PC-9 (cell line): ENCODE measurements around the gene YIPF2. TPM values are rescaled to one million over a fixed set of nuclear protein-coding genes. Genes with fewer than 3 reads are reported as not detected.

Experiments
- BruUV-seq: library from RNA; stranded (reverse); fragments of 400-500 nt; replicated peaks from 2 replicates; lab custom pipeline; 2021; lab: Mats Ljungman, UMichigan
- CTCF ChIA-PET: fragments of 300-600 bp; sonication (Branson Sonifier 250); formaldehyde crosslinking; loops from one replicate; lab custom pipeline; 2022; ENCODE audit warnings: antibody characterized with exemption; lab: Charles Lee
- POLR2A ChIA-PET: fragments of 300-600 bp; sonication (Branson Sonifier 250); formaldehyde crosslinking; loops from one replicate; lab custom pipeline; 2022; ENCODE audit warnings: antibody characterized with exemption; ENCODE audit not compliant: unreplicated experiment; lab: Charles Lee
- DNase-seq, 2 experiments: peaks; one replicate each; pipeline versions ENCODE4 v3.0.0 to v3.0.0-alpha.2; 2015 to 2022; ENCODE audit warnings: mixed read lengths in 1 of 2
- H2AFZ ChIP-seq: fragments of 200-600 bp; sonication (generic); 2 replicates; pipeline ENCODE4 v1.8.1; 2017; ENCODE audit warnings: antibody characterized with exemption
- H3F3A ChIP-seq: fragments of 200-600 bp; sonication (generic); 2 replicates; pipeline ENCODE4 v1.8.1; 2017; ENCODE audit warnings: antibody characterized with exemption, mild to moderate bottlenecking, low read depth; ENCODE audit not compliant: insufficient read depth
- H3K27ac ChIP-seq: fragments of 200-600 bp; sonication (generic); 2 replicates; pipeline ENCODE4 v1.6.1; 2016; ENCODE audit warnings: mixed run types
- H3K27me3 ChIP-seq: fragments of 200-600 bp; sonication (generic); 2 replicates; pipeline ENCODE4 v1.6.1; 2016; ENCODE audit warnings: low read depth, mixed run types; ENCODE audit not compliant: insufficient read depth
- H3K36me3 ChIP-seq: fragments of 200-600 bp; sonication (generic); 2 replicates; pipeline ENCODE4 v1.6.1; 2016; ENCODE audit warnings: low read depth, mixed run types
- H3K4me1 ChIP-seq: fragments of 200-600 bp; sonication (generic); replicated peaks from 2 replicates; pipeline ENCODE4 v1.6.1; 2016; ENCODE audit warnings: mixed run types; ENCODE audit not compliant: insufficient read depth
- H3K4me2 ChIP-seq: fragments of 200-600 bp; sonication (generic); 2 replicates; pipeline ENCODE4 v1.6.1; 2017; ENCODE audit warnings: mixed run types
- H3K4me3 ChIP-seq: fragments of 200-600 bp; sonication (generic); 2 replicates; pipeline ENCODE4 v1.6.1; 2016; ENCODE audit warnings: mixed run types
- H3K79me2 ChIP-seq: fragments of 200-600 bp; sonication (generic); 2 replicates; pipeline ENCODE4 v1.6.1; 2017; ENCODE audit warnings: low read depth, mixed run types
- H3K9me2 ChIP-seq: fragments of 200-600 bp; sonication (generic); 2 replicates; pipeline ENCODE4 v1.8.1; 2017; ENCODE audit warnings: mild to moderate bottlenecking; ENCODE audit not compliant: insufficient read depth
- H3K9me3 ChIP-seq: fragments of 200-600 bp; sonication (generic); 2 replicates; pipeline ENCODE4 v1.8.1; 2016; ENCODE audit warnings: low read depth; ENCODE audit not compliant: insufficient read depth
- H4K20me1 ChIP-seq: fragments of 200-600 bp; sonication (generic); 2 replicates; pipeline ENCODE4 v1.8.1; 2017; ENCODE audit not compliant: insufficient read depth
- CTCF ChIP-seq: fragments of 200-600 bp; sonication (generic); conservative IDR thresholded peaks from 2 replicates; pipeline ENCODE4 v1.6.1; 2017; ENCODE audit warnings: mixed run types, antibody characterized with exemption, mild to moderate bottlenecking, moderate library complexity
- EZH2 ChIP-seq: fragments of 200-600 bp; sonication (generic); IDR thresholded peaks from 2 replicates; pipeline ENCODE4 v1.8.0; 2017; ENCODE audit warnings: antibody characterized with exemption, low read depth
- intact Hi-C: fragments of 100-400 bp; cut with micrococcal nuclease; formaldehyde crosslinking; loops from one replicate; pipeline ENCODE4 v1.10.0; 2022; ENCODE audit not compliant: unreplicated experiment
- total RNA-seq: library from RNA; stranded (reverse); gene quantifications from 2 replicates; pipeline ENCODE4 v1.2.3, GENCODE V29; 2021

YIPF2 gene
- total RNA-seq, 1 experiment from 2014 or later: 60.2 TPM

- no TSS peak for BruUV-seq
- no peak overlapping the region for H3K4me3 ChIP-seq
- H3K36me3 ChIP-seq: no peaks in the 10 kb centered on the region
- intact Hi-C loops: no loop called here
- ChIA-PET POLR2A (interaction anchor here (0.7 kb wide), 1 partner anchor 181 kb away, joined by 3 read pairs; no protein-coding TSS in a partner anchor), CTCF (no interaction called here)
- H3F3A ChIP-seq: peaks cover 12% of the 10 kb centered on the region
- no peaks in the 10 kb centered on the region for H3K9me2 ChIP-seq
- no peak overlapping the region for H2AFZ ChIP-seq
- no peak overlapping the region for H3K27ac ChIP-seq
- H3K27me3 ChIP-seq: no peaks in the 10 kb centered on the region
- H4K20me1 ChIP-seq: peaks cover 90% of the 10 kb centered on the region
- no peak overlapping the region for H3K4me2 ChIP-seq
- TF ChIP-seq CTCF (no peak), EZH2 (no peak)
- peaks cover 94% of the 10 kb centered on the region for H3K79me2 ChIP-seq
- DNase-seq: no peak
- H3K4me1 ChIP-seq: no peaks in the 10 kb centered on the region
- no peaks in the 10 kb centered on the region for H3K9me3 ChIP-seq
These were observed 47.1 kb upstream of the YIPF2 start for GRCh38 chr19:10975374-10976130.

GRCh38 chr19:10971107-10971726 is 42.8 kb upstream of the YIPF2 start:
- TF ChIP-seq CTCF (no peak), EZH2 (no peak)
- Histone ChIP-seq H3K27ac (no peak overlapping the region), H3F3A (peaks cover 17% of the 10 kb centered on the region), H3K4me2 (no peak overlapping the region), H3K4me1 (no peaks in the 10 kb centered on the region), H3K27me3 (no peaks in the 10 kb centered on the region), H3K79me2 (peaks cover 96% of the 10 kb centered on the region), H3K36me3 (no peaks in the 10 kb centered on the region), H4K20me1 (peaks cover 84% of the 10 kb centered on the region), H3K9me3 (no peaks in the 10 kb centered on the region), H2AFZ (no peak overlapping the region), H3K9me2 (no peaks in the 10 kb centered on the region), H3K4me3 (no peak overlapping the region)
- ChIA-PET CTCF (no interaction called here), POLR2A (interaction anchor here (0.6 kb wide), 1 partner anchor 123 kb away, joined by 5 read pairs; no protein-coding TSS in a partner anchor)
- DNase-seq: no peak
- intact Hi-C loops: no loop called here
- BruUV-seq: no TSS peak

GRCh38 chr19:10968527-10969135 is 40.2 kb upstream of the YIPF2 start:
- POLR2A ChIA-PET: interaction anchor here (0.6 kb wide), 1 partner anchor 1185 kb away, joined by 31 read pairs; no protein-coding TSS in a partner anchor
- no peaks in the 10 kb centered on the region for H3K36me3 ChIP-seq
- peaks cover 3% of the 10 kb centered on the region; the same call in 1 of the 2 replicates for H3K4me1 ChIP-seq
- no peaks in the 10 kb centered on the region for H3K9me3 ChIP-seq
- no TSS peak for BruUV-seq
- DNase-seq: no peak
- peaks cover 11% of the 10 kb centered on the region for H3F3A ChIP-seq
- H2AFZ ChIP-seq: no peak overlapping the region
- H3K4me3 ChIP-seq: no peak overlapping the region
- peaks cover 98% of the 10 kb centered on the region for H3K79me2 ChIP-seq
- intact Hi-C loops: no loop called here
- peaks cover 83% of the 10 kb centered on the region for H4K20me1 ChIP-seq
- H3K27ac ChIP-seq: no peak overlapping the region
- TF ChIP-seq CTCF: no peak
- no peak for TF ChIP-seq EZH2
- no peak overlapping the region for H3K4me2 ChIP-seq
- H3K9me2 ChIP-seq: no peaks in the 10 kb centered on the region
- H3K27me3 ChIP-seq: no peaks in the 10 kb centered on the region
- CTCF ChIA-PET: no interaction called here
